ENCODE results near the gene REXO5.

DNA sequence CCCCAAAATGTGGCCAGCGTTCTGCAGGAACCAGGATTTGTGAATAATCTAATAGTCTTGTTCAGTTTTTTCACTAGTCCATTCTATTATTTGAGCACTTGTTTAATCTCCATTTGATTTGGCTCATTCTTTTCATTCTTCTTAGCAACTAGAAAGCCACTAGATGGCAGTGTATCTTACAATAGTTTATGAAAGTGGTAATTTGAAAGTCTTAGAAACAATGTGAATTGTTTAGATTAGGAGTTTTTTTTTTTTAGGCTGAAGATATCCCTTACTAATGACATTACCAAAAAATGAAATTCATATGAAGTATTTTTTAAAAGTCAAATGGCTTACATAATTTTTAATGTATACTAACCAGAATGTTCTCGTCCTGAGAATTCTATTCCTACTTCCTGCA is 6.7 kb upstream of the REXO5 start:
- TF ChIP-seq GLIS3 (CRISPR knock-in tag; IDR thresholded peaks at IDR 0.05) (no peak), RARB (CRISPR knock-in tag; IDR thresholded peaks at IDR 0.05) (no peak), PPARA (CRISPR knock-in tag; IDR thresholded peaks at IDR 0.05; ENCODE audit: borderline replicate concordance) (no peak)
- TF ChIP-seq, protein P1, sequence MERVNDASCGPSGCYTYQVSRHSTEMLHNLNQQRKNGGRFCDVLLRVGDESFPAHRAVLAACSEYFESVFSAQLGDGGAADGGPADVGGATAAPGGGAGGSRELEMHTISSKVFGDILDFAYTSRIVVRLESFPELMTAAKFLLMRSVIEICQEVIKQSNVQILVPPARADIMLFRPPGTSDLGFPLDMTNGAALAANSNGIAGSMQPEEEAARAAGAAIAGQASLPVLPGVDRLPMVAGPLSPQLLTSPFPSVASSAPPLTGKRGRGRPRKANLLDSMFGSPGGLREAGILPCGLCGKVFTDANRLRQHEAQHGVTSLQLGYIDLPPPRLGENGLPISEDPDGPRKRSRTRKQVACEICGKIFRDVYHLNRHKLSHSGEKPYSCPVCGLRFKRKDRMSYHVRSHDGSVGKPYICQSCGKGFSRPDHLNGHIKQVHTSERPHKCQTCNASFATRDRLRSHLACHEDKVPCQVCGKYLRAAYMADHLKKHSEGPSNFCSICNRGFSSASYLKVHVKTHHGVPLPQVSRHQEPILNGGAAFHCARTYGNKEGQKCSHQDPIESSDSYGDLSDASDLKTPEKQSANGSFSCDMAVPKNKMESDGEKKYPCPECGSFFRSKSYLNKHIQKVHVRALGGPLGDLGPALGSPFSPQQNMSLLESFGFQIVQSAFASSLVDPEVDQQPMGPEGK (CRISPR knock-in tag; IDR thresholded peaks at IDR 0.05; ENCODE audit: borderline replicate concordance): no peak

Measured in SK-N-SH treated with all-trans-retinoic acid at 6 μM for 48 hours (cell line).